Skeletal muscle satellite cell (primary cell): ENCODE results near the gene TMEM229B.

ENCODE experiments used
- H3K27me3 ChIP-seq: 2 replicates; pipeline ENCODE4 v1.7.0; 2013; ENCODE audit warnings: low read length; ENCODE audit not compliant: control insufficient read depth, insufficient read depth
- H3K36me3 ChIP-seq: 2 replicates; pipeline ENCODE4 v1.7.0; 2013; ENCODE audit warnings: mild to moderate bottlenecking, control low read depth, low read length; ENCODE audit not compliant: insufficient read depth
- H3K4me1 ChIP-seq: 2 replicates; pipeline ENCODE4 v1.7.0; 2013; ENCODE audit warnings: low read length; ENCODE audit not compliant: control insufficient read depth, insufficient read depth
- H3K4me2 ChIP-seq: 2 replicates; pipeline ENCODE4 v1.7.0; 2013; ENCODE audit warnings: mild to moderate bottlenecking, low read length
- H3K4me3 ChIP-seq: 2 replicates; pipeline ENCODE4 v1.7.0; 2013; ENCODE audit warnings: low read length
- H3K9ac ChIP-seq: 2 replicates; pipeline ENCODE4 v1.7.0; 2013; ENCODE audit warnings: mild to moderate bottlenecking, low read depth, low read length, moderate library complexity
- H3K9me3 ChIP-seq: replicated peaks from 2 replicates; pipeline ENCODE4 v1.7.0; 2013; ENCODE audit warnings: mild to moderate bottlenecking, control low read depth, low read length

The TMEM229B gene

DNA sequence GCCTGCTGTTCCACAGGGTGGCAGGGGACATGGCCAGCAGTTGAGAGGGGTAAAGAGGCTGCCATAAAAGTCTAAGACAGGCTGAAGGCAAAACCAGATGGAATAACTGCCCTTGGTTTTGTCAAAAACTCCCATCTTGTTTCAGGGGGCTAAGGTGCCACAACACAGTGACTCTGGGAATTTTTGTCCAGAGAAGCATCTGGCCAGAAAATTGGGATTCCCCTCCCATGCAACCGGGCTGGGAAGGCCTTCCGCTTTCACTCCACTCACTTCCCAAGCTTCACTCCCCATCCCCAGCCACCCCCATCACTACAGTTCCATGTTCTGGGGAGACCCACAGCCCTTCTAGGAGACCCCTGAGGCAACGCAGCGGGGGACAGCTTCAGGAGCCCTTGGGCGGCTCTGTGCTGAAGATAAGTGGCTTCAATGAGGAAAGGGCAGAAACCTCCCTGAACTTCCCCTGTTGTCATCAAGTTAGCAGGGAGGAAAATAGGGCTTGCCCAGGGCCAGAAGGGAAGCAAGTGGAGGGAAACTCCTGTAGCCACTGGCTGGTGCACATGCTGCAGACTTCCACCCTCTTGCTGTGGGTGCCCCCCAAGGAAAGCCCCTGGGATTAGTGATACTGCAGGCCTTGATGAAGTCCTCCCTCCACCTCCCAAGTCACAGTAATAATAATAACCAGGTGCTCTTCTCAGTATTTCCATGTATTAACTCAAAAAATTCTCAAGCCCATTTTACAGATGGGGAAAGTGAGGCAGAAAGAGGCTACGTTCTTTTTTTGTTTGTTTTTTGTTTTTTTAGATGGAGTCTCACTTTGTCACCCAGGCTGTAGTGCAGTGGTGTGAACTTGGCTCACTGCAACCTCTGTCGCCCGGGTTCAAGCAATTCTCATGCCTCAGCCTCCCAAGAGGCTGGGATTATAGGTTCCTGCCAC lies 6.0 kb downstream of the TMEM229B start:
- Histone ChIP-seq H3K4me1 (no peaks in the 10 kb centered on the region), H3K4me2 (no peak overlapping the region), H3K9ac (no peak overlapping the region), H3K4me3 (no peak overlapping the region), H3K36me3 (no peaks in the 10 kb centered on the region), H3K9me3 (no peaks in the 10 kb centered on the region), H3K27me3 (peaks cover 13% of the 10 kb centered on the region)

DNA sequence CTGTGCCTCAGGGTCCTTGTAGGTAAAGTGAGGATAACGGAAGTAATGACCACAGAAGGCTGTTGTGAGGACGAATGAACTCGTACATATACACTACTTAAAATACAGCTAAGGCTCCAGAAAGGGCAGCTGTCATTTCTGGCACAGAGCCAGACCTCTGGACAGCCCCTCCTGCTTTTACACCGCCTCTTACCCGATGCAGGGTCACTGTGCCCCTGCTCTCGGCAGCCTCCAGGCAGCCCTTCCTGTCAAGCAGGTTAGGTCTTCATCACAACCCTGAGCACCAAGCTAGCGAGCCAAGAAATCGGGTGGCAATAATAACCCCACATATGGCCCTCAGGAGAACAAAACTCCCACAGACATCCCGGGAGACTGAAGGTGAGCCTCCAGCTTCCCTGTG lies 8.5 kb downstream of the TMEM229B start:
- Histone ChIP-seq H3K27me3 (peaks cover 16% of the 10 kb centered on the region), H3K4me1 (no peaks in the 10 kb centered on the region), H3K36me3 (no peaks in the 10 kb centered on the region), H3K9me3 (no peaks in the 10 kb centered on the region), H3K9ac (no peak overlapping the region), H3K4me3 (no peak overlapping the region), H3K4me2 (no peak overlapping the region)

DNA sequence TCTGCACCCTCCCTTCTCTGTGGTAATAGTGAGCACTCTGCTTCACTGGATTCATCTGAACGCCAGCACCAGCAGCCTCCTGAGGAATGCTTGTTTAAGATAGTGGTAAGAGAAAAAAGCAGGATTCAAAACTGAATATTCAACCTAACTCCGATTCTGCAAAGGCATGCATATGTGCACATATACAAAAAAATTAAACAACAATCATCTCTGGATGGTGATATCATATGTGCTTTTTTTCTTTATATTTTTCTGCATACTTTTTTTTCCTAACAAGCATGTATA lies 9.8 kb downstream of the TMEM229B start:
- Histone ChIP-seq H3K36me3 (no peaks in the 10 kb centered on the region), H3K27me3 (peaks cover 16% of the 10 kb centered on the region), H3K4me2 (no peak overlapping the region), H3K4me1 (no peaks in the 10 kb centered on the region), H3K9me3 (no peaks in the 10 kb centered on the region), H3K4me3 (no peak overlapping the region), H3K9ac (no peak overlapping the region)

DNA sequence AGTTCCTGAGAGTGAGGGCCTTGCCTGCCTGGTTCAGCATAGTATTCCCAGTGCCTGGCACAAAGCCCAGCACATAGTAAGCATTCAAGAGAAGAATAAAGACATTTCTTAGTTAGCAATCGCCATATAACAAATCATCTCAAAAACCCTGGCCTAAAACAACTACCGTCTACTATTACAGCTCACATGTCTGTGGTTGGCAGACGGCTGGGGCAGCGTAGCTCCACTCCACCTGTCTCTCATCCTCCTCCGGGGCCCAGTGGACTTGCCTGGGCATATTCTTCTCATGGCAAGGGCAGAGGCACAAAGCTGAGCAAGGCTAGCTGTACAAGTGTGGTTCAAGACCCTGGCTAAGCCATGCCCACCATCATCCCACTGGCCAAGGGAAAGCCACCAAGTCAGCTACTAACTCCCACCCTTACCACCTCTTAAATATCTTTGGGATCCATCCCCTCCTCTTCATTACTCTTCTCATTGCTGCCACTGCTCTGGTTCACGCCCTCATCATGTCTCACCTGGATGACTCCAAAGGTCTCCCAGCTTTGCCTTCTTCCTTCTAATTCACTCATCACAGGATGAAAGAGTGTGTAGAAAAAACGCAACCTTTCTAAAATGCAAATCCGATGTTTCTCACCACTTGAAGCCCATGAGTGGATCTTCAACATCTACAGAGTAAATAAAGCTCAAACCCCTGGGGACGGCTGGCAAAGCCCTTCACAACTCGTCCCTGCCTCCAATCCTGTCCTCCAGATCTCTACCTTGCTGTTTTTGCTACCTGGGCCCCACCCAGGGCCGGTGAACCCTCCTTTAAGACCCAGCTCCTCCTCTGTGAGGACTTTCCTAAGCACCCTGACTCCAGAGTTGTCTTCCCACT lies 10.4 kb downstream of the TMEM229B start:
- Histone ChIP-seq H3K4me1 (no peaks in the 10 kb centered on the region), H3K9me3 (no peaks in the 10 kb centered on the region), H3K36me3 (no peaks in the 10 kb centered on the region), H3K9ac (no peak overlapping the region), H3K4me3 (no peak overlapping the region), H3K27me3 (peaks cover 16% of the 10 kb centered on the region), H3K4me2 (no peak overlapping the region)

DNA sequence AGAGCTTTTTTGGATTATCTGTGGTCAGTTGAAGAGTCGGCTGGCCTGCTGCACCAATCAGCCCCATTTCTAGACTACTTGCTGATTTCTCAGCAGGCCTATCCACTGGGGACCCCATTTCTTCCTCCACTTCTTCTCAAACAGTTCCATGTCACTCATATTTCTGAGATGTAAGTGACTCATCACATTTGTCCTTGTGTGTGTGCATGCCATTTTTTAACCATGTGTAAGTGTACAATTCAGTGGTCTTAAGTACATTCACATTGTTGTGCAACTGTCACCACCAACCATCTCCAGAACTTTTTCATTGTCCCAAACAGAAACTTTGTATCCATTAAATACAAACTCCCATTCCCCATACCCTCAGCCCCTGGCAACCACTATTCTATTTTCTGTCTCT lies 14.2 kb downstream of the TMEM229B start:
- H3K36me3 ChIP-seq: no peaks in the 10 kb centered on the region
- H3K4me2 ChIP-seq: no peak overlapping the region
- no peaks in the 10 kb centered on the region for H3K4me1 ChIP-seq
- no peaks in the 10 kb centered on the region for H3K9me3 ChIP-seq
- H3K27me3 ChIP-seq: peaks cover 9% of the 10 kb centered on the region
- H3K9ac ChIP-seq: no peak overlapping the region
- no peak overlapping the region for H3K4me3 ChIP-seq

DNA sequence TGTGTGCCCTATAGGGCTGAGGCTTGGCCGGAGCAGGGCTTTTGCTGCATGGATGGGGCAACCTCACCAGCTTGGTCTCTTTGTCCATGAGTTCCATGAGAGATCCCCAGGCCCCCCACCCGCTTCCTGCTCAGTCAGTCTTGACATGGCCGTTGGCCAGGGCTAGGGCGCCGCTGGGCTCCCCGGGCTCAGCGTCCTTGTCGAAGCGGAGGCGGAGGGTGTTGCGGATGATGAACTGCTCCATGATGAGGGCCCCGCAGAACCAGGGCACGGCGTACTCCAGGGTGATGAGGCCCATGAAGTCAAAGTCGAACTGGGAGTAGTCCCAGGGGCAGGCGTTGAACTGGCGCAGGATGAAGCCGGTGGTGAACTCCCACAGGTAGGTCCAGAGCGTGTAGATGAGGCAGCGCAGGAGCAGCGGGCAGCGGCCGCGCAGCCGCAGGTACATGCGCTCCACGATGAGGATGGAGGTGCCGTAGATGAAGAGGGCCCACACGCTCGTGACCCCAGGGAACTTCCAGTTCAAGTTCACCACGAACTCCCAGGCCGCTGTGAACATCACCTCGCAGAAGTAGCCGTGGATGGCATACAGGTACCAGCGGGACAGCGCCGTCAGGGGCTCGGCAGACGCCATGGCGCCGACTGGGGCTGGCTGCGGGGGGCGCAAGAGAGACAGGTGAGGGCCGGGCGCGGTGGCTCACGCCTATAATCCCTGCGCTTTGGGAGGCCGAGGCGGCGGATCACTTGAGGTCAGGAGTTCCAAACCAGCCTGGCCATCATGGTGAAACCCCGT lies 15.0 kb downstream of the TMEM229B start:
- H3K36me3 ChIP-seq: no peaks in the 10 kb centered on the region
- no peak overlapping the region for H3K4me3 ChIP-seq
- no peaks in the 10 kb centered on the region for H3K9me3 ChIP-seq
- peaks cover 9% of the 10 kb centered on the region for H3K27me3 ChIP-seq
- no peaks in the 10 kb centered on the region for H3K4me1 ChIP-seq
- no peak overlapping the region for H3K9ac ChIP-seq
- no peak overlapping the region for H3K4me2 ChIP-seq

DNA sequence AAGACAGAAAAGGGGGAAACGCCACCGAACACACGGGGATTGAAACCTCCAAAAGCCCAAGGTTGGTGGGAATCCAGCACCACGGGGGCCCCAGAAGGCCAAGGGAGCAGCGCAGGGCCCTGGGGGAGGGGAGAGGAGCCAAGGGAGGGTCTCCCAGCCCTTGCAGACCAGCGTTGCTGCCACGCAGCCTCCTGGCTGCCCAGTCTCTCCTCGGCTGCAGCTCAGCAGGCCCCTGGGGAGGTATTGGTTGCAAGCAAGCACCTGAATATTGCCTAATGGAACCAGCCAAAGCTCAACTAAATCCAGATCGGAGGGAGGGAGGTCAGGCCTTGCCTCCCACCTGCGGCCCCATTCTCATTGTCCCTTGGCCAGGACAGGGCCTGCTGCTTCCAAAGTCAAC lies 15.8 kb downstream of the TMEM229B start:
- peaks cover 9% of the 10 kb centered on the region for H3K27me3 ChIP-seq
- no peak overlapping the region for H3K4me2 ChIP-seq
- no peaks in the 10 kb centered on the region for H3K36me3 ChIP-seq
- no peaks in the 10 kb centered on the region for H3K9me3 ChIP-seq
- no peak overlapping the region for H3K4me3 ChIP-seq
- no peak overlapping the region for H3K9ac ChIP-seq
- no peaks in the 10 kb centered on the region for H3K4me1 ChIP-seq

DNA sequence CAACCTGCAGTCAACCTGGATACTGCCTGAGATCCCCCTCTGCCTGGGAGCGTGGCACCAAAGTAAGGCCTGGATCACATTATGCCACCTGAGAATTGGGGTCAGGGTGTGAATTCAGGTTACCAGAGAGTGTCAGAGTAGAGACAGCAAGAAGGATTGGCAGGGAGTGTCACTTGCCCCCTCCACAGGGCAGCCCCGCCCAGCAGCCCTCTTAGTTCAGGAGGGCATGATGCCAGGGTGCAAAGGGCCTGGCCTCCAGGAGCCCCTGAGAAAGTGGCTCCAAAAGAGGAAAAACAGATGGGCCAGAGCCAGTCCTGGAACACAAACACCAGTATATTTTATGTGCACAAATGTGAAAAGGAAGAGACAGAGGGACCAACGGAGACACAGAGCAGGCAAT lies 18.6 kb downstream of the TMEM229B start:
- Histone ChIP-seq H3K4me3 (no peak overlapping the region), H3K27me3 (peaks cover 30% of the 10 kb centered on the region), H3K4me2 (no peak overlapping the region), H3K9ac (no peak overlapping the region), H3K36me3 (no peaks in the 10 kb centered on the region), H3K4me1 (no peaks in the 10 kb centered on the region), H3K9me3 (no peaks in the 10 kb centered on the region)

DNA sequence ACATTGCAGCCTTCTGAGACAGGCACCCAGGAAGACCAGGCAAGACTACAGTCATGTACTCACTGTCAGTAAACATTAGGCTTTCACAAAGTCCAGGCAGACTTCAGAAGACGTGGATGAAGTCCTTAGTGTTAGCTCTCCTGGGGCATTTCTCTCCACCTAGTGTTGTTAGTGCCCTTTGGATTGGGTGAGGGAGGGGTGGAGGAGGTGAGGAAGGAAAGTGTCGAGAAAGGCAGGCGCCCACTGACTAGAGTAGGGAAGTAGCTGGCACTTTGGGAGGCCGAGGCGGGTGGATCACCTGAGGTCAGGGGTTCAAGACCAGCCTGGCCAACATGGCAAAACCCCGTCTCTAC lies 20.2 kb downstream of the TMEM229B start:
- H3K9ac ChIP-seq: no peak overlapping the region

DNA sequence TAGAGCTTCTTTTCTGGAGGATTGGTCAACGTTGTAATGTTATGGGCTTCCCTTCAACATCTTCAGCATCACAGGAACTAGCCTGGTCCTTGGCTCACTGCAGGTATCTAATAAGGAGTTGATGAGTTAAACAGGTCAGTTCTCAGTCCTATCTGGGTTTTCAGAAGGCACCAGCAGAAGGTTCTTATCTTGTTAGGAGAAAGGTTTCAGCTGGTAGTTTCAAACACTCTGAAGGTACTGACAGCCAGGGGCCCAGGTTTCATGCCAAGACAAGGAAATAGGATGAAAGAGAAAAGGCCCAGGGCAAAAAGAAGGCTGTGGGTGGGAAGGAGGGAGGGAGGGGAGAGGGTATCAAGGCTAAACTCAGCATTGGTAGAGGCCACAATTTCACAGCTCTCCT lies 21.4 kb downstream of the TMEM229B start:
- Histone ChIP-seq H3K4me2 (no peak overlapping the region), H3K4me3 (no peak overlapping the region), H3K9ac (no peak overlapping the region), H3K36me3 (no peaks in the 10 kb centered on the region), H3K4me1 (no peaks in the 10 kb centered on the region), H3K27me3 (peaks cover 39% of the 10 kb centered on the region), H3K9me3 (no peaks in the 10 kb centered on the region)

More for the DNA sequence above, 20.2 kb downstream of the TMEM229B start:
- H3K4me1 ChIP-seq: no peaks in the 10 kb centered on the region
- H3K4me3 ChIP-seq: no peak overlapping the region
- no peaks in the 10 kb centered on the region for H3K36me3 ChIP-seq
- no peaks in the 10 kb centered on the region for H3K9me3 ChIP-seq
- no peak overlapping the region for H3K4me2 ChIP-seq
- peaks cover 38% of the 10 kb centered on the region for H3K27me3 ChIP-seq

DNA sequence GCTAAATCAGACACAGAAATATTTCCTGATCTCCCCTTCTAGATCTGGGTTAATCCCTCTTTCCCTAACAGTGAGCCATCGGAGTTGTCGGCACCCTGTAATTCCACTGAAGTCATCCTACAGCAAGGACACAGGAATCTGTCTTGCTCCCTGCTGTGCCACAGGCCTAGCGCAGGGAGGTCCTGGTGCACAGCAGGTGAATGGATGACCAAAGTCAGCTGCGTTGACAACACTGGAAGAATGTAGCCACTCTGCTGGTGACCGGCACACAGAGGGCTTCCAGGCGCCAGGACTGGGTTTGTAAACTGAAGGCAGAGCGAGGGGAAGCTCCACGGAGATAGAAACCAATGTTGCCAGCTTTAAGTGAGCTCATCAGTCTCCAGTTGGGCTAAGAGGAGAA lies 23.6 kb downstream of the TMEM229B start:
- Histone ChIP-seq H3K9ac (no peak overlapping the region), H3K9me3 (no peaks in the 10 kb centered on the region), H3K36me3 (no peaks in the 10 kb centered on the region), H3K4me2 (no peak overlapping the region), H3K27me3 (peaks cover 53% of the 10 kb centered on the region), H3K4me3 (no peak overlapping the region), H3K4me1 (no peaks in the 10 kb centered on the region)
